ENCODE data around the gene MELTF.

The MELTF gene

DNA sequence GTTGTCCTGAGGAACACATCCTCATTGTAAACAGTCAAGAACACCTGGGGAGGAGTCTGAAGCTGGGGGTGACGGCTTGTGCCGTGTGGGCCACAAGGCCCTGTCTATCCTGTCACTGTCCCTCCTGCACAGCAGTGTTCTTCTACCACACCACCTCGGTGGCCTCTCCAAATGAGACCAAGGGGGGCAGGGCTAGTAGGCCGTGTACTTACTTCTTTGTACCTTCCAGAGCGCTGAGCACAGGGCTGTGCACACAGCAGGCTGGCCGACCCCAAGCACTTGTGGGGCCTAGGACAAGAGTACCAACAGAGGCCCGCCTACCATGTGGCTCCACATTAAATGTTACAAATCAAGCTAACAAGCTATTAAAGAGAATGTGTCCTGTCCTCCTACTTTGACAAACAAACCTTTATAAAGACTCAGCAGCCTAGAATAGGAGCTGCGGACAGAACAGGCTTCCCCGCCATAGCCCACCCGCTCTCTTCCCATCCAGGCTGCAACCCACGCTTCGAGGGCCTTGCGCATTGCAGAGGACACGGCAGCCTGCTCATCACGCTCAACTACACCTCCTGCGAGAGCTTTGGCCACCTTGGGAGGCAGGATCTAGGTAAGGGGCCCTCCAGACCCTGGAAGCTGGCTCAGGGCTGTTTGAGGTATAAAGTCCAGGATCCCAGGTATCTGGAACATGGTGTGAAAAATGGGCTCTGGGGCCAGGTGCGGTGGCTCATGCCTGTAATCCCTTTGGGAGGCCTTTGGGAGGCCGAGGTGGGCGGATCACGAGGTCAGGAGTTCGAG is 30.5 kb downstream of the MELTF start:
- Mint-ChIP-seq H3K27me3 (peaks cover 11% of the 10 kb centered on the region), H3K36me3 (no peaks in the 10 kb centered on the region), H3K9me3 (no peaks in the 10 kb centered on the region), H3K4me3 (no peak overlapping the region), H3K4me1 (peaks cover 10% of the 10 kb centered on the region), H3K27ac (no peak overlapping the region)
- no peak for DNase-seq
- CTCF ChIA-PET: interaction anchor here (0.7 kb wide), 1 partner anchor 189 kb away, joined by 3 read pairs; no protein-coding TSS in a partner anchor

DNA sequence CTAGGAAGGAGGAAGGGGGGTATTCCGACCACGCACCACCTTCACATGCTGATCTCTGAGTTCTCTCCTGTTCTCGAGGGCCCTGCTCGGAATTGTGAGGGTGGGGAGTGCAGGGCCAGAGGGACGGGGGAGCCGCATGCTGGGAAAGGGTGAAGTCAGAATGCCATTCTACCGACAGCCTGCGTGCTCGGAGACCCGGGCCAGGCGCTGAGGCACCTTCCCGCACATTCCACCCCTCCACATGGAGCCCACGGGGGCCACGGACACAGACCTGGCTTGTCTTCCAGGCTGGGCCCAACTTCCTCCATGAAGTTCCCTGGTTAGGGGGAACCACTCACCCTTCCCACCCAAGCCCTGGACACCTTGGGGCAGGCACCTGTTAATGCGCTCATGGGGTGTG is 32.3 kb downstream of the MELTF start:
- Mint-ChIP-seq H3K36me3 (no peaks in the 10 kb centered on the region), H3K27ac (no peak overlapping the region), H3K4me3 (no peak overlapping the region), H3K4me1 (peaks cover 4% of the 10 kb centered on the region), H3K9me3 (no peaks in the 10 kb centered on the region), H3K27me3 (peaks cover 7% of the 10 kb centered on the region)
- no peak for DNase-seq
- CTCF ChIA-PET: no interaction called here

DNA sequence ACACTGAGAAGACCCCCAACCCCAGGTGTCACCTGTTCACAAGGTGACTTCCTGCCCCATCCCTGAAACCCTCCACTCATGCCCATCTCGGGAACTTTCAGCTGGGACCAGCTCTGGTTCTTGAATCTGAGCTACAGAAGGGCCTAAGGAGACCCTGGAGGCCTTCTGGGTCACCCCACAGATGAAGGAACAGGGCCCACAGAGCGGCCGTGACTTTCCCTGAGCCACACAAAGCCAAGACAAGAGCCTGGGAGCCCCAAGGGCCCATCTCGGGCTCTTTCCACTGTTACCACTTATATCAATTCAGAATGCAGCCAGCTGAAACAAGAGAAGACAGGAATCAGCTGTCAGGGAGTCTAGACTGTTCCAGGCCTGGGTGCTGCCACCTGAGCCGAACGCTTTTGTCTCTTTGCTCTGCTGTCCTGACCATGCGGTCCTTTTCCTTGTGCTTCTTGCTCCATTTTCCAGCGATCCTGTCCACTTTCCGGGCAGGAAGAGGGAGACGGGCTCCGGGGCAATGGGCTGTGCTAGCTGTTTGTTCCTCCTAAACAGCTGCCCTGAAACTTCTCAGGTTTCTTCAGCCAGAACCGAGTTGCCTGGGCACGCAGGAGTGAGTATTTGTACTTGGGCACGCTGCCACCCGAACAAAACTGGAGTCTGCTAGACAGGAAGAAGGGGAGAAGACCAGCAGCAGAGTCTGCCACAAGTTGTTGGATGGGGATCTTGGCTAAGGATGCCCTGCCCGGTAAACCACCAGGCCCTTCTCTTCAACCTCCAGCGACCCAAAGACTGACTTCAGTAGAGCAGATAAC is 33.0 kb downstream of the MELTF start:
- H3K36me3 Mint-ChIP-seq: no peaks in the 10 kb centered on the region
- H3K27me3 Mint-ChIP-seq: peaks cover 7% of the 10 kb centered on the region
- H3K9me3 Mint-ChIP-seq: no peaks in the 10 kb centered on the region
- CTCF ChIA-PET: interaction anchor here (1.4 kb wide), 1 partner anchor 33 kb away, joined by 3 read pairs; the partner anchor contains the start of gene MELTF
- no peak overlapping the region for H3K4me3 Mint-ChIP-seq
- no peak overlapping the region for H3K27ac Mint-ChIP-seq
- no peak for DNase-seq
- H3K4me1 Mint-ChIP-seq: peaks cover 3% of the 10 kb centered on the region

DNA sequence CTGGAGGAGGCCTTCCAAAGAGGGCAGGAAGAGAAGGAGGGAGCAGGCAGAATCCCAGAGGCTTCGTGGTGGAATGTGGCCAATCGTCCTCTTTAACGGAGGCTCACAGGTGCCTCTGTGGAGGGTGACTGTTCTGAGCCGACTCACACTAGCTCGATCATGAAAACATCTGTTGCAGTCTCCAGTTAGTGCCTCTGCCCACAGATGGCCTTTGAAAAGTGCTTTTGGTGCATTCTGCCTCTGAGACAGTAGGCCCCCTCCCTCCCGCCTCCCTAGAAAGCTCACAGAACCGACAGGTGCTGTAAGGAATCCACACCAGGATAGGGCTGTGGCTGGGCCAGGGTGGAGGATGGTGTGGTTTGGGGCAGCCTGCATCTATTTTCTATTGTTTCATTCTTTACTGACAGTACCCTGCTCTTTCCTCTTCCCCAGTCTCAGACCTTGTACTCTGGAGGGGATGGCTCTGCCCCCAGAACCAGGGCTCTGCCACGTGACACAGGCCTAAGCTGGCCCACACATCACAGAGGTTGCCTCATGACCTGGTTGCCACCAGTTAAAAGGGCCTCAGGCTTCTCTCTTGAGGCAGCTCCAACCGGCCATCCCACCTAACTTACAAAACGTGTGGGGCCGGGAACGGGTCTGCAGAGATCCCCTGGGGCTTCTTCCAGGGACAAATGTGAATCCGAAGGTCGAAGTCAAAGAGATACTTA is 33.8 kb downstream of the MELTF start:
- no peaks in the 10 kb centered on the region for H3K9me3 Mint-ChIP-seq
- peaks cover under 1% of the 10 kb centered on the region for H3K27me3 Mint-ChIP-seq
- H3K36me3 Mint-ChIP-seq: no peaks in the 10 kb centered on the region
- DNase-seq: no peak
- H3K4me1 Mint-ChIP-seq: no peaks in the 10 kb centered on the region
- CTCF ChIA-PET: interaction anchor here (1.4 kb wide), 1 partner anchor 33 kb away, joined by 3 read pairs; the partner anchor contains the start of gene MELTF
- no peak overlapping the region for H3K27ac Mint-ChIP-seq
- H3K4me3 Mint-ChIP-seq: no peak overlapping the region

DNA sequence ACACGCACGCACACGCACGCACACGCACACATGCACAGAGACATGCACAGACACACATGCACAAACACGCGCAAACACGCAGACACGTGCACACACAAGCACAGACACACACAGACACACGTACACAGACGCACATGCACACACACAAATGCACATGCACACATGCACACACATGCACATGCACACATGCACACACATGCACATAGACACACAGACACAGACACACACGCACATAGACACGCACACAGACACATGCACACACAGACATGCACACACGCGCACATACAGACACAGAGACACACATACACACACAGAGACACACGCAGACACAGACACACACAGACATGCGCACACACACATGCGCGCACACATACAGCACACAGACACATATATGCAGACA is 34.6 kb downstream of the MELTF start:
- Mint-ChIP-seq H3K27ac (no peak overlapping the region), H3K4me3 (no peak overlapping the region), H3K9me3 (no peaks in the 10 kb centered on the region), H3K27me3 (no peaks in the 10 kb centered on the region), H3K4me1 (no peaks in the 10 kb centered on the region), H3K36me3 (no peaks in the 10 kb centered on the region)
- CTCF ChIA-PET: no interaction called here
- DNase-seq: no peak

DNA sequence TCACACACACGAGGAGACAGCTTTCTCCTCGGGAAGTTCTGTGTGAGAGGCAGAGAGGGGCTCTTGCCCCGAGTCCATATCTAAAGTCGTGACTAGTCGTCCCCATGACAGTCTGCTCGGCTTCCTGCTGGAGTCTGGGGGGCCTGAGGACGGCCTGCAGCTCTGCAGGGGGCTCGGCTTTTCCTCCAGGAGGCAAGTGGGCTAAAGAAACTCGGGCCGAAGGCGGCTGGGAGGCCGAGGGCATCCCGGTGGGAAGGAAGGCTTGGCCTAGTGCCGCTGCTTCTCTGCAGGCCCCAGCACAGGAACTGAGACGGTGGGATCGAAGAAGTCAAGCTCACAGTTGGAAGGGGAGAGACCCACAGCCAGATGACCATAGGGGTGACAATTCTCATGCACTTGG is 35.6 kb downstream of the MELTF start:
- Mint-ChIP-seq H3K4me1 (no peaks in the 10 kb centered on the region), H3K4me3 (no peak overlapping the region), H3K27ac (no peak overlapping the region), H3K27me3 (no peaks in the 10 kb centered on the region), H3K9me3 (no peaks in the 10 kb centered on the region), H3K36me3 (no peaks in the 10 kb centered on the region)
- no peak for DNase-seq
- CTCF ChIA-PET: no interaction called here

DNA sequence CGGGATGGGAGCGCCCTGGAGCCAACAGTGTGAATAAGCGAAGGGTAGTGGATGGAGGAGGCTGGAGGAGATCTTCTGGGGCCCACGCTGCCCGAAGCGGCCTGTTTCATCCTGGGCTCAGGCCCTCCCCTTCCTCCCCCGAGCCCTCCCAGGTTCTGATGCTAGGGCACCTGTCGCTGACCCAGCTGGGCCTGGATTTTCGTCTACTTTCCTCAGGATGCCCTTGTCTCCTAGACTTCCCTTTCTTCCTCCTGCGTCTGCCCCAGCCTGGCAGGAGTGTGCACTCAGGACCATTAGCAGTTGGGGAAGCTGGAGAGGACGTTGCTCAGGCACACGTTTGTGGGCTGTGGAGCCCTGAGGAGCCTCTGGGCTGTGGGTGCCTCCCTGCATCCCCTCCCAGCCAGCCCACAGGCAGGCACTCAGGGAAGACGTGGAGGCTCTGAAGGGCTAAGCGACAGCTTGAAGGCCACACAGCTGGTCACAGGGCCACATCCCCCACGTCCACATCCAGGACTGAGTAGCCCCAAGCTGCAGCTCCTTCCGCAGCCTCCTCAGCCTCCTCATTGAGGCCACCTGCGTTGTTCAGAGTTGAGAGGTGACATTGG is 37.1 kb downstream of the MELTF start:
- H3K27ac Mint-ChIP-seq: no peak overlapping the region
- CTCF ChIA-PET: no interaction called here
- H3K27me3 Mint-ChIP-seq: peaks cover 12% of the 10 kb centered on the region
- no peaks in the 10 kb centered on the region for H3K9me3 Mint-ChIP-seq
- no peaks in the 10 kb centered on the region for H3K36me3 Mint-ChIP-seq
- no peaks in the 10 kb centered on the region for H3K4me1 Mint-ChIP-seq
- H3K4me3 Mint-ChIP-seq: no peak overlapping the region
- DNase-seq: no peak

DNA sequence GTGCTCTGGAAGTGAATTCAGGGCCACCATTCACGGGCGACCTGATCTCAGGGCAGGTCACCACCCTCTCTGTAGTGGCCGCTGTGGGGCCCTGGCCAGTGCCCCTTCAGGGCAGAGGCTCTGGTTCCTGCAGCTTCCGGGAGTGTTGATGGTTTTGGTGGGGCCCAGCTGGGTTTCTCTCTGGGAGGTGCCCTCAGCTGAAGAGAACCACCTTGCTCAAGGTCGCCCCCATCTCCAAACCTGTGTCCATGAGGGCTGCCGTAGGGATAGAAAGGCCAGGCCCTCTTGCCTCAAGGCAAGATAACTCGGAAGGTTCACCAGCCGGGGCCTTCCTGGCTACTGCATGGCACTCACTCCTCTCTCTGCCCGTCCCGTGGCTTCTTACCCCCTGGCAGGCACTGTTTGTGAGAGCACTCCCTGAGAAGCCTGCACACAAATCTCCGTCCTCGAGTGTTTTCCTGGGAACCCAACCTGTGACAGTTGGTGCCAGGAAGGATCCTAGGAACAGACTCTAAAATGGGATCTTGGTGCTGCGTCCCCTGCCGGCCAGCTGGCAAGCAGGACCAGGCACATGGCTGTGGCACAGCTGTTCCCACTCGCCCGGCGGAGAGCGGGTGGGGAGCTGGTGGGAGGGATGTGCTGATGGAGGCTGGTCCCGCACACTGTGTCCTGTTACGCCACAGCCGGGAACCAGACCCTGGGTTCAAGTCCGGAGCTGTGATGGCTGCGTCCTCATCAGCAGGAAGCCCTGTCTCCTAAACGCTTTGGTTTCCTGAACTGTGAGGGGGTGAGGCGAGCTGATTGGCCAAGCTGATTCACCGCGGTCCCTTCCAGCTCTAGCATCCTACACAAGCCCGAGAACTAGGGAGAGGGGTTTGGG is 37.8 kb downstream of the MELTF start:
- CTCF ChIA-PET: no interaction called here
- Mint-ChIP-seq H3K36me3 (no peaks in the 10 kb centered on the region), H3K27me3 (peaks cover 15% of the 10 kb centered on the region), H3K4me3 (no peak overlapping the region), H3K27ac (no peak overlapping the region), H3K4me1 (no peaks in the 10 kb centered on the region), H3K9me3 (no peaks in the 10 kb centered on the region)
- DNase-seq: no peak

DNA sequence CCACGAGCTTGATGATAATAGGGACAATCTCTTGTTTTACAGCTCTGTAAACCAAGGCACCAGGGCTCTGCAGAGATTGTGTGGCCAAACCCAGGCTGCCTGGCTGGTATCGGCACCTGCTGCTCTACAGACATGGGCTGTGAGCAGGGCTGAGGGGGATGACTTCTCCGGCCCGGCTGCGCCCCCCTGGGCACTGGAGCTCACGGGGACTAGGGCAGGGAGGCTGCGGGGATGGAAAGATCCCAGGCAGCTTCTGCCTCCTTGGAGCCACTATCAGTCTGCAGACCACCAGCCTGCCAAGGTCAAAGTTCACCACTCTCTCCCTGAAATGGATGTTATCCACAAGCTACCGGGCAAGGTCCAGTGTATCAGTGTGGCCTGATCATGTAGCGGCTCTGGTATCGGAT is 39.0 kb downstream of the MELTF start:
- H3K27me3 Mint-ChIP-seq: peaks cover 19% of the 10 kb centered on the region
- no peak overlapping the region for H3K4me3 Mint-ChIP-seq
- no peaks in the 10 kb centered on the region for H3K4me1 Mint-ChIP-seq
- CTCF ChIA-PET: no interaction called here
- H3K36me3 Mint-ChIP-seq: no peaks in the 10 kb centered on the region
- no peak overlapping the region for H3K27ac Mint-ChIP-seq
- H3K9me3 Mint-ChIP-seq: no peaks in the 10 kb centered on the region
- no peak for DNase-seq

DNA sequence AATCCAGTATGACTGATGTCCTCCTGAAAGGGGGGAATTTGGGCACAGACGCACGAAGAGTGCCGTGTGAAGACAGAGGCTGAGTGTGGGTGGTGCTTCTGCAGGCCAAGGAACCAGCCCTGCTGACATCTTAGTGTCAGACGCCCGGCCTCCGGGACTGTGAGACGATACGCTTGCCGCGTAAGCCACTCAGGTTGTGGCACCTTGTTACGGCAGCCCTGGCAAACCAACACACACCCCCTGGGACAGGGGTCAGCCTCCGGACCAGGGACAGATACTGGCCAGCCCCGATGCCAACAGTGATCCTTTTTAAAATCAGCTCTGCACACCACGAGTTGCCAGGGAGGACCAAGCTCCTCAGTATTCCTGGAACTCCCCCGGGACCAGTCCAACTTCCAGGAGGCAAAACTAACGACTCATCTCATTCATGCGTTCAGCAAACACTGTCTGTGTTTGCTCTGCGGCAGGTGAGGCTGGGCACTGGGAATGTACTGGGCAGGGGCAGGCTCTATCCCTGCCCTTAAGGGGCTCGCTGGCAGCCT is 39.8 kb downstream of the MELTF start:
- no peaks in the 10 kb centered on the region for H3K9me3 Mint-ChIP-seq
- H3K27me3 Mint-ChIP-seq: peaks cover 25% of the 10 kb centered on the region
- no peak overlapping the region for H3K27ac Mint-ChIP-seq
- no peaks in the 10 kb centered on the region for H3K4me1 Mint-ChIP-seq
- H3K36me3 Mint-ChIP-seq: no peaks in the 10 kb centered on the region
- no peak for DNase-seq
- H3K4me3 Mint-ChIP-seq: no peak overlapping the region
- CTCF ChIA-PET: interaction anchor here (0.7 kb wide), 1 partner anchor 12 kb away, joined by 3 read pairs; no protein-coding TSS in a partner anchor

DNA sequence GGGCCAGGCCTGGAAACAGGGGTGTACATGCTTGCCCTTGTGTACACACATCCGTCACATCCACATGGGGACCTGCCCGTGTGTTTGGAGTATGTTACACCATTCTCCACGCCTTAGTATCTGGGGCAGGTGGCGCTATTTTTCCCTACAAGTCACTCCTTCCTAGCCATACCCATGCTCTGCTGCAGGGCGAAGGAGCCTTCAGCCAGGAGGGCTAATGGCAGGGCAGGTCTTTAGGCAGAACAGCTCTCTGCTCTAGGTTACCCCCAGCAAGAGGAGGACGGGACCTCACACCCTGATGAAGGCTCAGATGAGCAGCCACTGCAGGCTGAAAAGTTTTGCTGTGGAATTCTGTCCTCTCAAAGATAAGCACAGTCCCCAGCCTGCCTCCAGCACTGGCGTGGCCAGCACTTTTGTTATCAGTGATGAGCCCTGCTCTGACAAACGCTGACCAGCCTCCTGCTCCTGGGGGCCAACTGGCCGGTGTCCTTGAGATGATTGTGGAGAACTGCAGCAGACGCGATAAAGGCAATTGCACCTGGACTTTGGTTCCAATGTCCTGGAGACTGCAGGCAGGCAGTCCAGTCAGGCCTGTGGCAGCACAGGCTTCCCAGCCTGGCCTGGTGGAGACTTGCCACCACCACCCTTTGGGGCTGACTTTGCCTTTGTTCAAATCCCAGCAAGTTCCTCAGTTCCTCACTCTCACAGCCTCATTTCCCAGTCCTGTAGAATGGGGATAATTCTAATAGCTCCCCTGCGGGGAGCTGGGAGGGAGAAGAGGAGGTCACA is 41.2 kb downstream of the MELTF start:
- peaks cover 2% of the 10 kb centered on the region for H3K9me3 Mint-ChIP-seq
- peaks cover 25% of the 10 kb centered on the region for H3K27me3 Mint-ChIP-seq
- H3K4me1 Mint-ChIP-seq: no peaks in the 10 kb centered on the region
- no peak overlapping the region for H3K27ac Mint-ChIP-seq
- DNase-seq: no peak
- H3K36me3 Mint-ChIP-seq: no peaks in the 10 kb centered on the region
- no peak overlapping the region for H3K4me3 Mint-ChIP-seq
- CTCF ChIA-PET: interaction anchor here (1.0 kb wide), 1 partner anchor 12 kb away, joined by 3 read pairs; no protein-coding TSS in a partner anchor

DNA sequence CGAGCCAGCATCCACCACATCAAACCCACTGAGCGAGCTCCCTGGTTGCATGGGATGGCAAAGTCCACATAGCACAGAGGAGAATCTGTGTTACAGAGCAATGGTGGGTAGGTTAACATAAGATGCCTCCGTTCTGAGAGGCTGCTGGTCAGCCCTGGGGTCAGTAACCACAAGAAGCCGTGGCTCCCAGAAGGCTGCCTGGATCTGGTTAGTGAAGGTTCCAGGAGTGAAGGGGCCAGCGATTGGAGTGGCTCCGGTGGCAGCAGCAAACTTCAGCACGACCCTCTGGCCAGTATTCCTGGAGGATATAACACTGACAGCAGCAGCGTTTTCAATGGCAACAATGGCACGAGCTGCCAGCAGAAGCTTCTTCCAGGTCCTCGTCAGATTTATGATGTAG is 42.6 kb downstream of the MELTF start:
- Mint-ChIP-seq H3K36me3 (no peaks in the 10 kb centered on the region), H3K4me1 (no peaks in the 10 kb centered on the region), H3K4me3 (no peak overlapping the region), H3K27me3 (peaks cover 32% of the 10 kb centered on the region), H3K27ac (no peak overlapping the region), H3K9me3 (peaks cover 6% of the 10 kb centered on the region)
- DNase-seq: no peak
- CTCF ChIA-PET: no interaction called here

Measured in activated naive CD4-positive, alpha-beta T cell treated with anti-CD3 and anti-CD28 coated beads, Interleukin-2, amount 10 ng/mL, durations not matched to agents 7 days and 5 days (primary cell).